Right lobe of liver (tissue), 6 donors: ENCODE measurements around the gene ATP13A2. TPM values are rescaled to one million over a fixed set of nuclear protein-coding genes. Genes with fewer than 3 reads are reported as not detected.

Source experiments
- ATAC-seq, 4 donors: fragments of 200-7000 bp; cut with Tn5 transposase; one replicate each; pipeline ENCODE4 v1.9.1; 2020; ENCODE audit warnings: mild to moderate bottlenecking in 4 of 4, moderate library complexity in 4 of 4
- DNase-seq, 3 donors: peaks; one replicate each; pipeline ENCODE4 v3.0.0-alpha.2; 2020
- H3K27ac ChIP-seq, 3 donors: fragments of 200-600 bp; one replicate each; pipeline ENCODE4 v1.8.0; 2022
- H3K27me3 ChIP-seq, 2 donors: fragments of 200-600 bp; one replicate each; pipeline ENCODE4 v1.8.0; 2022
- H3K36me3 ChIP-seq, 4 donors: fragments of 200-600 bp; sonication (generic) in 1 of 4; one replicate each; pipeline versions ENCODE4 v1.5.1 to v1.8.0; 2017 to 2022; ENCODE audit warnings: control low read depth in 1 of 4
- H3K4me1 ChIP-seq, 4 donors: fragments of 200-600 bp; sonication (generic) in 1 of 4; one replicate each; pipeline versions ENCODE4 v1.5.1 to v1.8.0; 2017 to 2022; ENCODE audit warnings: control low read depth in 1 of 4
- H3K4me3 ChIP-seq, 3 donors: fragments of 200-600 bp; one replicate each; pipeline ENCODE4 v1.8.0; 2022
- H3K9me3 ChIP-seq, 4 donors: fragments of 200-600 bp; sonication (generic) in 1 of 4; one replicate each; pipeline versions ENCODE4 v1.5.1 to v1.8.0; 2017 to 2022; ENCODE audit warnings: control low read depth in 1 of 4
- POLR2A ChIP-seq: fragments of 450-650 bp; IDR thresholded peaks from one replicate; pipeline ENCODE4 v1.6.1; 2017; ENCODE audit warnings: antibody characterized with exemption, mild to moderate bottlenecking
- WGBS: methylation state at CpG from one replicate; pipeline ENCODE4 v1.1.6; 2018; ENCODE audit warnings: low coverage, low lambda C conversion rate; ENCODE audit not compliant: insufficient coverage; ENCODE audit errors: missing lambda C conversion rate; 5-methylcytosine and 5-hydroxymethylcytosine counted together
- intact Hi-C, 2 donors: fragments of 100-400 bp; cut with DNase I; formaldehyde crosslinking; loops; one replicate each; pipeline versions ENCODE4 v1.11.2 to v1.14.1; 2022
- total RNA-seq, 6 experiments: library from RNA; depleted of rRNA in 2 of 6; stranded (reverse); fragments of >200 nt in 2 of 6; fragmentation: NEBNext Ultra II Directional in 3 of 6; extraction: Animal tissue kit (Norgen Biotek cat#: 25700) in 3 of 6; gene quantifications; one replicate each; pipeline versions ENCODE4 v1.1.0 to v1.2.4, GENCODE V29; 2016 to 2023
- TF ChIP-seq, protein P1 (sequence below), 4 donors: fragments of 200-600 bp in 3 of 4; fragments of 450-650 bp in 1 of 4; IDR thresholded peaks; one replicate each; pipeline versions ENCODE4 v1.5.1 to v1.8.0; 2016 to 2022; ENCODE audit warnings: antibody characterized with exemption in 4 of 4, mild to moderate bottlenecking in 2 of 4
- donor health status: DM: no; HTN: yes; CAD: no.
- donor health status: DM: no; HTN: no; CAD: no.
- donor health status: DM: no; HTN: no; CAD: no.
- donor health status: DM: no; HTN: yes; CAD: no.
- donor health status: DM: no; HTN: yes; CAD: no.

The ATP13A2 gene
- total RNA-seq, 6 experiments from 2014 or later = 5.0 to 12.5 (median 9.2) TPM

DNA sequence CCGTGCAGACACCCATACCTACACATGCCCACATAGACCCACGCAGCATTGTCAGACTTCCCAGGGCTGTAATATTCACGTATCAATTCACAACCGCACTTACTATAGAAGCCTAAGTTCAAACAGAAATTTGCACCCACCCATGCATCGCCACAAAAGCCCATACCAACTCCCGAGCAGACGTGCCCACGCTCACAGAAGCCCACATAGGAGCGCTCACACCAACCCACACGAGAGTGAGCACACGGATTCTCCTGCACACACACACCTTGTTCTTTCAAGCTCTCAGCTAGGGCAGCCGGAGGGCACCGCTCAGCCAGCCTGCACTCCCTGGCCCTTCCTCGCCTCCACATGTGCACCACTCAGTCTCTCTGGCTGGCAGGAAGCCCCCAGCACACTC is 35.9 kb downstream of the ATP13A2 start:
- ATAC-seq (no peak), DNase-seq (no peak)
- no peak overlapping the region for H3K27ac ChIP-seq
- H3K36me3 ChIP-seq = no peaks in the 10 kb centered on the region
- no peaks in the 10 kb centered on the region for H3K27me3 ChIP-seq
- no peak overlapping the region for H3K4me3 ChIP-seq
- H3K9me3 ChIP-seq = no peaks in the 10 kb centered on the region
- H3K4me1 ChIP-seq = no peaks in the 10 kb centered on the region
- 89% methylated on average over 12 of the region's 14 CpGs for WGBS
- intact Hi-C loops = no loop called here
- no peak for TF ChIP-seq POLR2A
- TF ChIP-seq, protein P1, sequence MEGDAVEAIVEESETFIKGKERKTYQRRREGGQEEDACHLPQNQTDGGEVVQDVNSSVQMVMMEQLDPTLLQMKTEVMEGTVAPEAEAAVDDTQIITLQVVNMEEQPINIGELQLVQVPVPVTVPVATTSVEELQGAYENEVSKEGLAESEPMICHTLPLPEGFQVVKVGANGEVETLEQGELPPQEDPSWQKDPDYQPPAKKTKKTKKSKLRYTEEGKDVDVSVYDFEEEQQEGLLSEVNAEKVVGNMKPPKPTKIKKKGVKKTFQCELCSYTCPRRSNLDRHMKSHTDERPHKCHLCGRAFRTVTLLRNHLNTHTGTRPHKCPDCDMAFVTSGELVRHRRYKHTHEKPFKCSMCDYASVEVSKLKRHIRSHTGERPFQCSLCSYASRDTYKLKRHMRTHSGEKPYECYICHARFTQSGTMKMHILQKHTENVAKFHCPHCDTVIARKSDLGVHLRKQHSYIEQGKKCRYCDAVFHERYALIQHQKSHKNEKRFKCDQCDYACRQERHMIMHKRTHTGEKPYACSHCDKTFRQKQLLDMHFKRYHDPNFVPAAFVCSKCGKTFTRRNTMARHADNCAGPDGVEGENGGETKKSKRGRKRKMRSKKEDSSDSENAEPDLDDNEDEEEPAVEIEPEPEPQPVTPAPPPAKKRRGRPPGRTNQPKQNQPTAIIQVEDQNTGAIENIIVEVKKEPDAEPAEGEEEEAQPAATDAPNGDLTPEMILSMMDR (IDR thresholded peaks at IDR 0.05) = no peak

GRCh38 chr1:16975211-16975610 is 36.5 kb downstream of the ATP13A2 start:
- Histone ChIP-seq H3K9me3 (no peaks in the 10 kb centered on the region), H3K27me3 (no peaks in the 10 kb centered on the region), H3K4me1 (no peaks in the 10 kb centered on the region), H3K27ac (no peak overlapping the region), H3K36me3 (no peaks in the 10 kb centered on the region), H3K4me3 (no peak overlapping the region)
- TF ChIP-seq, protein P1 (IDR thresholded peaks at IDR 0.05) = no peak
- no peak for TF ChIP-seq POLR2A
- no peak for ATAC-seq
- intact Hi-C loops = no loop called here
- 83% methylated on average over 1 of the region's 14 CpGs for WGBS
- no peak for DNase-seq

DNA sequence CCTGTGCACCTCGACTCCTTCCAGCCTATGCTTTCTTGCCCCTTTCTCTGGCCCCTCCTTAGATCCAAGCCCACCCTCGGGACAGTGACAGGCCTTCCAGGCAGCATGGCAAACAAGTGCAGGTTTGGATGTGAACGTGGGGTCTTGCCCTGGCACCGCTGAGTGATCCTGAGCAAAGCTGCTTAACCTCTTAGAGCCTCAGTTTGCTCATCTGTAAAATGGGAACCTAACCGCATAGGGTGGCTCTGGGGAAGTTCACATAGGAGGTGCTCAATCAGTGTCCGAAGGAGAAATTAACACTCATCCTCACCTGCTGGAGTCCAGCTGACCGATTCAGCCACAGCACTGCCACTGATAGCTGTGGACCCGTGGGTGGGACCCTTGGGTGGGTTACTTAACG is 38.5 kb downstream of the ATP13A2 start:
- Histone ChIP-seq H3K27ac (no peak overlapping the region), H3K4me3 (no peak overlapping the region), H3K9me3 (no peaks in the 10 kb centered on the region), H3K36me3 (no peaks in the 10 kb centered on the region), H3K27me3 (no peaks in the 10 kb centered on the region), H3K4me1 (no peaks in the 10 kb centered on the region)
- TF ChIP-seq, protein P1 (IDR thresholded peaks at IDR 0.05) = no peak
- TF ChIP-seq POLR2A = no peak
- DNase-seq (no peak), ATAC-seq (no peak)
- no CpG with 5 or more reads among the region's 9 CpGs for WGBS
- intact Hi-C loops = no loop called here

DNA sequence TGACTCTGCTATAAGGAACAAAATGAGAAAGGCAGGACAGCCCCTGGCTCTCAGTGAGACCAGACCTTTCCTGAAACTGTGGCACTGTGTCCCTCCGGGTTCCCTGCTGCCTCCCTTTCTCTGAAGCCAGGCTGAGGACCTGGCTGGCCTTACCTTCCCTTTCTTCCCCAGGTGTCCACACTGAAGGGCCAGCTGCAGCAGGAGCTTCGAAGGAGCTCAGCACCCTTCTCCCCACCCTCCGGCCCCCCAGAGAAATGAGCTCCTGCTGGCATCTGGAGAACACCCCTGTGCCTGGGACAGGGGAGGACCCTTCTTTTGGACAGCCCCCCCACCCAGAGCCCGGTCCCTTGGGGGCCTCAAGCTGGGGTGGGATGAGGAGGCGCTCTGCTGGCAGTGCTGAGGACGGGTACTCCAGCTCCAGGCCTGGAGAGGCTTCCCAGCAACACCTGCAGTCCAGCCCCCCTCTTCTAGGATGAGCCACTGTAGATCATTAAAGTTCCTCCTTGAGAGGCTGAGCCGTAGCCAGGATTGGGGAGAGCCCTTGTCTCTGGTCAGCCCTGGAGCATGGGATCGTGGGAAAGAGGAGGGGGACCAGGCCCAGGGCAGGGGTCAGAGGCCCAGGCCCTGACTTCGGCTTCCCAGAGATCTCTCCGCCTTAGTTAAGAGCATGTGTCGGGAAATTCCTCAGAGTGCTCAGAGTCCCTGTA is 39.4 kb downstream of the ATP13A2 start:
- H3K4me1 ChIP-seq = no peaks in the 10 kb centered on the region
- DNase-seq (no peak), ATAC-seq (no peak)
- H3K4me3 ChIP-seq = no peak overlapping the region
- intact Hi-C loops = no loop called here
- 70% methylated on average over 5 of the region's 11 CpGs for WGBS
- no peaks in the 10 kb centered on the region for H3K9me3 ChIP-seq
- no peaks in the 10 kb centered on the region for H3K27me3 ChIP-seq
- no peaks in the 10 kb centered on the region for H3K36me3 ChIP-seq
- H3K27ac ChIP-seq = no peak overlapping the region
- TF ChIP-seq, protein P1 (IDR thresholded peaks at IDR 0.05) = no peak
- TF ChIP-seq POLR2A = no peak
